Skin of body (tissue), 3 donors: ENCODE measurements around the gene KCNMA1. TPM values are rescaled to one million over a fixed set of nuclear protein-coding genes. Genes with fewer than 3 reads are reported as not detected.

Experiments used
- DNase-seq: peaks from one replicate; lab custom pipeline; 2025; lab: John Stamatoyannopoulos, UW
- small RNA-seq: library from RNA; depleted of rRNA; stranded (forward); fragments of <200 nt; gene quantifications from one replicate; pipeline ENCODE3, GENCODE V24; 2014; ENCODE audit warnings: low replicate concordance
- total RNA-seq: library from RNA; depleted of rRNA; stranded (reverse); fragments of >200 nt; gene quantifications from one replicate; pipeline ENCODE4 v1.2.3, GENCODE V29; 2014

KCNMA1 gene
- total RNA-seq, 1 donor from 2014 or later, result 11.7 TPM

- DNase-seq, result no peak
Measured at GRCh38 chr10:76880931-76881330, 756.7 kb downstream of the KCNMA1 start.

- DNase-seq, result no peak
Measured at GRCh38 chr10:76879116-76879913, 758.3 kb downstream of the KCNMA1 start.

DNA sequence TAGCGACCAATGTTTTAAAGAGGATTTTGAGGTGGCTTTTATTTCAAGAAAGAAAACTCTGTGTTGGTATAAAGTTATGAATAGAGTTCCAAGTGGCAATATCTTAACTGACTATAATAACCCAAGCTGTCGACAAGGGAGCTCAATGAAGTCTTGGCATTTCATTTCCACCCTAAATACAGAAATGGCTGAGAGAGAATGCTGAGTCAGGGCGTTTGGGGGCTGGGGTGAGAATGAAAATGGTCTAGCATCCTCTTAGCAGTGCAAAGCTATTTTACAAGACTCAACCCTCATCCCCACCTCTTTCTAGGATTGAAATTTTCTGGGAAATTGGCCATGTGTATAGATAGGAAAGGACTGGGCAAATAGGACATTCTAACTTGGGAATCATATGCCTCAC is 759.1 kb downstream of the KCNMA1 start:
- no peak for DNase-seq

DNA sequence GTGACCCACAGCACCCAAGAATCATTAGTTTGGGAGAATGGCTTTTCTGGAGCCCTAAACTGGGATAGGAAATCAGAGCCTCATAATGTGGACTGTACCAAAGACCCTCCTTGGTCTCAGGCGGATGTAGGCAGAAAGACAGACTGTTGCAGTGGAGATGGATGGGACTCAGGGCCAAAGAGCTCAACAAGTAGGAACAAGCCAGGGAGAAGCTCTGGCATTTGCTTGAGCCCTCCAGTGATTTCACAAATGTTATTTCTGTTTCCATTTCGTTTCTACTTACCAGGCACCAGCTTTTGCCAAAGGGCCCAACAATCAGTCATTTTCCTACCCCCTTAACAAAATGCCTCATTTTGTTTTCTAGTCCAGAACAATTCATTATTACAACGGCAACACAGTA is 762.7 kb downstream of the KCNMA1 start:
- no peak for DNase-seq

DNA sequence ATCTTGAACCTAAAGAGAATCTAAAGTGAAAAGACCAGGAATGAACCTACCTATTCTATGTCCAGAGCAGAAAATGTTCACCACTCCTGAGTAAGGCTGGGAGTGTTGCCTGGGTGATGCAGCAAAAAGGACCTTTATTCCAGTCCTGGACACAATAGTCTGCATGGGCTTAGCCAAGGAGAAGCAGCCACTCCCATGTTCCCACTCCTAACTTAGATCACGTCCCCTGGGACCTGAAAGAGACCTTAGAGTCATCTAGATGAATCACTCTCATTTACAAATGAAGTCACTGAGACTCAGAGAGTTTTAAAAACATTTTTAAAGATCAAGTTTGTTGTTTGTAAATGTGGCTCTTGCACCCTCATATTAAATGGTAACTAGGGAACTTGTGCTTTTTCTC is 763.4 kb downstream of the KCNMA1 start:
- DNase-seq, result no peak

GRCh38 chr10:76871697-76872295 is 765.8 kb downstream of the KCNMA1 start:
- DNase-seq, result no peak

GRCh38 chr10:76869931-76870330 is 767.7 kb downstream of the KCNMA1 start:
- no peak for DNase-seq

DNA sequence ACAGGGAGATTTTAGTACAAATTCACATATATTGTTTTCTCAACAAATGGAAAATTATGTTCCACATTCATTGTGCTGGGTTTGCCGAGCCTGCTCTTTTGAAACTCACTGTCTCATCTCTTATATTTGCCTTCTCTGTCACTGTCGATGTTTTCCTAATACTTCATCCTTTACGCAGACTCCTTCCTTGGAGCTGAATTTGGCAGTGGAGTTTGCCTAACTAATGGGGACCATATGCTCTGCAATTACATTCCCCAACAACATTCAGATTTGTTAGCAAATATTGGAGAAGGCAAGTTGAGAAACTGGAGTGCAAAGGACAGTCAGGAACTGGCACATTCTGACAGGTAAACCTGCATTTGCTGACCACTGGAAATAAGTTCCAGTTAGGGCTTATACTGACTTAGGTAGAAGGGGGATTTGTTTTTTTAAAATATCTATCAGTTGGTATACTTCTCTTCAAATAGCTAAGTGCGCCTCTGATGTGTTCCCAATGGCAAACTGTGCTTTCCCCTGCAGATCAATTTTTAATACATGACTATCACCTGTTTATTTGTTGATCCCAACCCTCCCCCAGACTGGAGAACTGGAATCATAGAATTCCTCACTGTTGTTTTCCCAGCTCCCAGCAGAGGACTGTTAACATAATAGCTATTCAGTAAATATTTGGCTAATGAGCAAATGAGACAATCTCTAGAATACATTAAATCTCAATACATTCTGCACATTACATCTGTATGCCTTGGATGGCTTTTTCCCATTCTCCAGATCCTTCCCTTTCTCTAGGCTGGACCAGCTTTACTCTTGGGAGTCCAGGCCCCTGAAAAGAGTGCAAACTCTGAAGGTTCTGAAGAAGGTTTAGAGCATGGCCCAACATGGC is 769.3 kb downstream of the KCNMA1 start:
- peak; percentile 94 for DNase-seq

DNA sequence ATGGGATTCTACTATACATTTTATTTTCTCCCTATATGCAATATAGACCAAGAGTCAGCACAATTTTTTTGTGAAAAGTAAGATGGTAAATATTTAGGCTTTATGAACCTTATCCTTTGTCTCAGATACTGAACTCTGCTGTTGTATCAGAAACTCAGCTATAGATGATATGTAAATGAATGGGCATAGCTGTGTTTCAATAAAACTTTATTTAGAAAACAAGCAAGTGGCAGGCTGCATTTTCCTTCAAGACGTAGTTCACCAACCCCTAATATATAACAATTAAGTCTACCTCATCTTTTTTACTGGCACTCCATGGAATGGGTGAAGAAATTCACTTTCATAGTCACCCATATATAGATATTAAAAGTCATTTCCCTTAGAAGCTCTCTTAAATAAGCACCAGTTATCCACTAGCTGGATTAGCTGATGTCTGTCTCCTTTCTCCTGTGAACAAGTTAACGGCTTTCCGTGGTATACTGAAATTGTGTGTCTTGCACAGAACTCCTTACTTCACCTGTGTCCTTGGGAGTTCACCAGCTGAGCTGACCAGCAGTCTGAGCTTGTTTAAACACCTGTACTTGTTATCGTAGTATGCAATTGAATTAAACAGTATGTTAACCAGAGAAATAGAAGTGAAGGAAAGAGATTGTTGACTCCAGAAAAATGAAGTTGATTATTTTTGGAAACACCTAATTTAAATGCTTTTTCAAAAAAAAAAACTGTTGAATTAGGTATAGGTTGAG is 770.6 kb downstream of the KCNMA1 start:
- no peak for DNase-seq

GRCh38 chr10:76864922-76865321 is 772.7 kb downstream of the KCNMA1 start:
- DNase-seq, result no peak

DNA sequence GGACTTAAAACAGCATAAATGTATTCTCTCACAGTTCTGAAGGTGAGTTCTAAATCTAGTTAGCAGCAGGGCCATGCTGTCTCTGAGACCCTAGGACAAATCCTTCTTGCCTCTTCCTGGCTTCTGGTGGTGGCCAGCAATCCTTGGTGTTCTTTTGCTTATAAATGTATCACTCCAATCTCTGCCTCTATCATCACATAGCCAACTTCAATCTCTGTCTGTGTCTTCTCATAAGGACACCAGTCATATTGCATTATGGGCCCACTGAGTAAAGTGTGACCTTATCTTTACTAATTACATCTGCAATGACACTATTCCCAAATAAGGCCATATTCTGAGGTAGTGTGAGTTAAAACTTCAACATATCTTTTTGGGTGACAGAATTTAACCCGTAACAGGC is 778.9 kb downstream of the KCNMA1 start:
- DNase-seq, result no peak

GRCh38 chr10:76840802-76841201 is 796.8 kb downstream of the KCNMA1 start:
- DNase-seq, result no peak

DNA sequence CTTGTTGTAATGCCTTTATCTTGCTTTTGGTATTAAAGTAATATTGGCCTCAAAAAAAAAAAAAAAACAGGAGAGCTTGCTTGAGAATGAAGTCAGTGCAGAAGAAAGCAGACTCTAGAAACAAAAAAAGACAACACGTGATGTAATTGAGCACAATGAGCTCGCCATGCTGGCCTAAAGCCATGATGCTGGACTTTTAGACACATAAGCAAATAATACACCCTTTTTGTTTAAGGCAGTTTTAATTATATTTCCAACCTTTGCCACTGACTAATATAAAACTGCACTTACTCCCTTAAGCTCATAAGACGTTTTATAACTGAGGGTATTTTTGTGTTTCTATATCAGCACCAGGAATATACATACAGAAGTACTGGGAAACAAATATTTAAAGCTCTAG is 798.3 kb downstream of the KCNMA1 start:
- no peak for DNase-seq

GRCh38 chr10:76830218-76830617 is 807.4 kb downstream of the KCNMA1 start:
- DNase-seq, result no peak

DNA sequence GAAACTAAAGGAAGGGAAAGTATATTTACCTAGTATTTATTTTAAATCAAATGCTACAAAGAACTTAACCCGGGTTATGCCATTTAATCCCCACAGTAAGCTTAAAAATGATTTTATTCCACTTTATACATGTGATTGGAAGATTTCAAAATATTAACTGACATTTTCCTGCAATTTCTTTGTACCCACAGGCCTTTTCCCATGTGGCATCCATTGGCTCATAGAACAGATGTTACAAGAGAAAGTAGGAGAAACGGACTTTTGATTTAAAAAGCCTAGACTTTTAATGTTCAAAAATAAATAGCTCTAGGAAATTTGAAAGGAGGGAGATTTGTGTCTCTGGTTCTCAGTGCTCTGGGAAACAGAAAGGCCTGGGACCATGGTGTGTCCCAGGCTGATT is 807.9 kb downstream of the KCNMA1 start:
- no peak for DNase-seq

Small RNA genes lying within 50 kb of the gene (small RNA-seq; reads per million reads assigned to genes)
- gene ATP5MC1P8 (not detected), gene COX6CP15 (not detected), gene RF00322 (not detected), gene RNA5SP321 (not detected)
